ENCODE measurements around the gene ANO6. TPM values are rescaled to one million over a fixed set of nuclear protein-coding genes. Genes with fewer than 3 reads are reported as not detected.

ANO6 gene
- polyA plus RNA-seq, 1 donor (not counting 4 experiments of a cell fraction or from before 2014, with no cell fraction given) = 64.3 TPM

DNA sequence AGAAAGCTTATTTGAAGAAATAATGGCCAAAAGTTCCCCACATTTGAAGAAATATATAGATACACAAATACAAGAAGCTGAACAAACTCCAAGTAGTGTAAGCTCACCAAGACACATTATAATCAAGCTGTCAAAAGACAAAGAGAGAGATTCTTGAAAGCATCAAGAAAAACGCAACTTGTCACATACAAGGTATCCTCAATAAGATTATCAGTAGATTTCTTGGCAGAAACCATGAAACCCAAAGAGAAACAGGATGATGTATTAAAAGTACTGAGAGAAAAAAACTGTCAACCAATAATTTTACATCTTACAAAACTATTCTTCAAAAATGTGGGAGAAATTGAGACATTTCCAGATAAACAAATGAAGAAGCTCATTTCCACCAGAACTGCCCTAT is 263.0 kb downstream of the ANO6 start:
- FAIRE-seq = no peak
- H3K27me3 ChIP-seq (ENCODE audit: control insufficient read depth, extremely low read depth, insufficient read depth, low read length) = no peaks in the 10 kb centered on the region
- H3K27ac ChIP-seq (ENCODE audit: control insufficient read depth, insufficient read depth, low read length) = no peak overlapping the region
- H3K9ac ChIP-seq (ENCODE audit: control insufficient read depth, extremely low read depth, insufficient read depth, low read length) = no peak overlapping the region
- H3K9me3 ChIP-seq (ENCODE audit: control insufficient read depth, low read depth, low read length) = no peaks in the 10 kb centered on the region
- H3K9me1 ChIP-seq (ENCODE audit: control insufficient read depth, extremely low read depth, insufficient read depth, low read length) = no peaks in the 10 kb centered on the region
- H3K36me3 ChIP-seq (ENCODE audit: control insufficient read depth in 2 of 2, extremely low read depth in 1 of 2, insufficient read depth in 2 of 2, low read length in 2 of 2) = no peaks in the 10 kb centered on the region
- no peaks in the 10 kb centered on the region for H4K20me1 ChIP-seq (ENCODE audit: control insufficient read depth, extremely low read depth, insufficient read depth, low read length)
- no peaks in the 10 kb centered on the region for H3K79me2 ChIP-seq (ENCODE audit: control insufficient read depth, insufficient read depth, low read length)
- H3K4me2 ChIP-seq (ENCODE audit: control insufficient read depth, extremely low read depth, insufficient read depth, low read depth, low read length) = no peak overlapping the region
- DNase-seq (ENCODE audit: low read depth, low spot score) = no peak
- H3K4me1 ChIP-seq (ENCODE audit: control insufficient read depth, extremely low read depth, insufficient read depth, low read length) = no peaks in the 10 kb centered on the region
- TF ChIP-seq EZH2 (IDR thresholded peaks at IDR 0.05; ENCODE audit: low read length) = no peak
- no peak for TF ChIP-seq CTCF (optimal IDR thresholded peaks at IDR 0.05 in 1 of 3, IDR thresholded peaks at IDR 0.05 in 1 of 3, conservative IDR thresholded peaks at IDR 0.05 in 1 of 3; ENCODE audit: extremely low read depth in 1 of 3, insufficient read depth in 2 of 3, low read length in 3 of 3)
- no peak overlapping the region for H3K4me3 ChIP-seq (ENCODE audit: control insufficient read depth in 2 of 3, extremely low read depth in 1 of 3, insufficient read depth in 2 of 3, low read depth in 1 of 3, low read length in 3 of 3)
- H2AFZ ChIP-seq (ENCODE audit: control insufficient read depth, low read length) = no peak overlapping the region
- dilution Hi-C loops (cut with MboI; ENCODE audit: extremely low pct_ligation_motif_present, low sequenced_read_pairs) = no loop called here

GRCh38 chr12:45481746-45482145 is 265.9 kb downstream of the ANO6 start:
- FAIRE-seq (no peak), DNase-seq (ENCODE audit: low read depth, low spot score) (no peak)
- H3K9ac ChIP-seq (ENCODE audit: control insufficient read depth, extremely low read depth, insufficient read depth, low read length) = no peak overlapping the region
- no peaks in the 10 kb centered on the region for H3K9me1 ChIP-seq (ENCODE audit: control insufficient read depth, extremely low read depth, insufficient read depth, low read length)
- H3K4me3 ChIP-seq (ENCODE audit: control insufficient read depth in 2 of 3, extremely low read depth in 1 of 3, insufficient read depth in 2 of 3, low read depth in 1 of 3, low read length in 3 of 3) = no peak overlapping the region
- no peak for TF ChIP-seq EZH2 (IDR thresholded peaks at IDR 0.05; ENCODE audit: low read length)
- no peak for TF ChIP-seq CTCF (optimal IDR thresholded peaks at IDR 0.05 in 1 of 3, IDR thresholded peaks at IDR 0.05 in 1 of 3, conservative IDR thresholded peaks at IDR 0.05 in 1 of 3; ENCODE audit: extremely low read depth in 1 of 3, insufficient read depth in 2 of 3, low read length in 3 of 3)
- H3K36me3 ChIP-seq (ENCODE audit: control insufficient read depth in 2 of 2, extremely low read depth in 1 of 2, insufficient read depth in 2 of 2, low read length in 2 of 2) = no peaks in the 10 kb centered on the region
- no peaks in the 10 kb centered on the region for H3K27me3 ChIP-seq (ENCODE audit: control insufficient read depth, extremely low read depth, insufficient read depth, low read length)
- no peaks in the 10 kb centered on the region for H3K79me2 ChIP-seq (ENCODE audit: control insufficient read depth, insufficient read depth, low read length)
- dilution Hi-C loops (cut with MboI; ENCODE audit: extremely low pct_ligation_motif_present, low sequenced_read_pairs) = no loop called here
- H3K4me1 ChIP-seq (ENCODE audit: control insufficient read depth, extremely low read depth, insufficient read depth, low read length) = no peaks in the 10 kb centered on the region
- no peaks in the 10 kb centered on the region for H3K9me3 ChIP-seq (ENCODE audit: control insufficient read depth, low read depth, low read length)
- no peak overlapping the region for H3K4me2 ChIP-seq (ENCODE audit: control insufficient read depth, extremely low read depth, insufficient read depth, low read depth, low read length)
- no peak overlapping the region for H2AFZ ChIP-seq (ENCODE audit: control insufficient read depth, low read length)
- H4K20me1 ChIP-seq (ENCODE audit: control insufficient read depth, extremely low read depth, insufficient read depth, low read length) = no peaks in the 10 kb centered on the region
- no peak overlapping the region for H3K27ac ChIP-seq (ENCODE audit: control insufficient read depth, insufficient read depth, low read length)

Data from keratinocyte (primary cell).